ENCODE measurements around the gene OR10AD1.
A peak's percentile ranks its signal among the peaks of the same experiment; 100 is the strongest.
"Not testable (repeated sequence)": the region's sequence is repeated elsewhere in the genome, so short reads cannot be mapped to it uniquely, and the experiment has no call there.

The OR10AD1 gene

GRCh38 chr12:48160807-48161206 lies 42.3 kb downstream of the OR10AD1 start:
- DNase-seq (ENCODE audit: low read depth in 4 of 4, low spot score in 1 of 4), result no peak

GRCh38 chr12:48160046-48160445 lies 43.0 kb downstream of the OR10AD1 start:
- no peak for DNase-seq (ENCODE audit: low read depth in 4 of 4, low spot score in 1 of 4)

GRCh38 chr12:48157889-48158370 lies 45.2 kb downstream of the OR10AD1 start:
- no peak for DNase-seq (ENCODE audit: low read depth in 4 of 4, low spot score in 1 of 4)

- peak; percentile 96 to 99 (median 98) for DNase-seq (ENCODE audit: low read depth in 4 of 4, low spot score in 1 of 4)
Measured at GRCh38 chr12:48157018-48157888, 45.8 kb downstream of the OR10AD1 start, which contains the start of gene ASB8. TSS of gene ASB8 (minus strand) at chr12:48157515. CDS start at chr12:48153496, 4,019 bp downstream.

- DNase-seq (ENCODE audit: low read depth in 4 of 4, low spot score in 1 of 4), result no peak
Measured at GRCh38 chr12:48156652-48157017, 46.5 kb downstream of the OR10AD1 start.

GRCh38 chr12:48155786-48156185 lies 47.3 kb downstream of the OR10AD1 start:
- DNase-seq (ENCODE audit: low read depth in 4 of 4, low spot score in 1 of 4), result not testable (repeated sequence)
